GM18498 (cell line): ENCODE data around the gene IGSF9.
"Not testable (repeated sequence)": the region's sequence is repeated elsewhere in the genome, so short reads cannot be mapped to it uniquely, and the experiment has no call there.

Experiments used
- ATAC-seq: cut with Tn5 transposase; IDR thresholded peaks from one replicate; pipeline ENCODE4 v1.9.1; 2021; ENCODE audit warnings: mild to moderate bottlenecking, moderate library complexity; ENCODE audit not compliant: unreplicated experiment

Gene IGSF9

DNA sequence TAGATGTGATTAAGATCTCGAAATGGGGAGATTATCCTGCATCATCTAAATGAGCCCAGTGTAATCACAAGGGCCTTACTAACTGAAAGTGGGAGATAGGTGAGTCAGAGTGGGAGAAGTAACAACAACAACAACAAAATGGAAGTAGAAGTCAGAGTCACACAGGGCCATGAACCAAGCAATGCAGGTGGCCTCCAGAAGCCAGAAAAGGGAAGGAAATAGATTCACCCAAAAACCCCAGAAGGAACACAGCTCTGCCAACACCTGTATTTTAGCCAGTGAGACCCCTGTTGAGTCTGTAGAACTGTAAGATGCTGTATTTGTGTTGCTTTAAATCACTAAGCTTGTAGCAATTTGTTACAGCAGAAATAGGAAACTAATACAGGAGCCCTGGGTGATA lies 24.2 kb downstream of the IGSF9 start:
- peak; percentile 22 for ATAC-seq

DNA sequence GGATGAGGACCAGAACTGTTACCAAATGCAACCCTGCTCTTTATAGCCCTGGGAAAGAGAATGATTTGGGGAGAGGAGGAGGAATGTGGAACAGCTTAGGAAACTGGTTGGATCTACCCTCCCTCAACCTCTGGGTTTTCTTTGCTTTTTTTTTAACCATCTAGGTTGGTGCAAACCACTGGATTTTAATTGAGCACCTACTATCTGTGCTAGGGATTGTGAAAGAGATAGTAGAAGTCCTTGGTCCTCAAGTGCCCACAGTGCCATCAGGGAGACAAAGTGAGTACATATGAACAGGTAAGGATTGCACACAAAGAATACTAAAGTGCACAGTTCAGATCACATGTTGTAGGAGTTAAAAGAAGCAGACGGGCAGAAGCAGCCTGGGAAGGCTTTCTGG lies 24.8 kb downstream of the IGSF9 start:
- ATAC-seq = no peak

DNA sequence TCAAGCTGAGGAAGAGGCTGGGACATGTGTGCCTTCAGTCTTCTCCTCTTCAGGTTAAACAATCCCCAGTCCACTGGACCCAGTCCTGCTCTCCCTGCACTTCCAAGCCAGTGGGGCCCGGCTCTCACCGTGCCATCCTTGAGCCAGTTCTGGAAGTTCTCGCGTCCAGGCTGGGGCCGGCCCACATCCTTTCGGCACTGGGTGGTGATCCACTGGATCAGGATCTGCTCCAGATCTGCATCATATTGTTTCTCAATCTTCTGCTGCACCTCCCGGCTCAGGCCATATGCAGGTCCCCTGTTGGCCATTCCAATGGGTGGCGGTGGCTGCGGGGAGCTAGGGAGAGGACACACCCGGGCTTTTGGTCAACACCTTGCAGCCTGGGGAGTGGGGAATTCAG lies 25.2 kb downstream of the IGSF9 start:
- ATAC-seq = no peak

DNA sequence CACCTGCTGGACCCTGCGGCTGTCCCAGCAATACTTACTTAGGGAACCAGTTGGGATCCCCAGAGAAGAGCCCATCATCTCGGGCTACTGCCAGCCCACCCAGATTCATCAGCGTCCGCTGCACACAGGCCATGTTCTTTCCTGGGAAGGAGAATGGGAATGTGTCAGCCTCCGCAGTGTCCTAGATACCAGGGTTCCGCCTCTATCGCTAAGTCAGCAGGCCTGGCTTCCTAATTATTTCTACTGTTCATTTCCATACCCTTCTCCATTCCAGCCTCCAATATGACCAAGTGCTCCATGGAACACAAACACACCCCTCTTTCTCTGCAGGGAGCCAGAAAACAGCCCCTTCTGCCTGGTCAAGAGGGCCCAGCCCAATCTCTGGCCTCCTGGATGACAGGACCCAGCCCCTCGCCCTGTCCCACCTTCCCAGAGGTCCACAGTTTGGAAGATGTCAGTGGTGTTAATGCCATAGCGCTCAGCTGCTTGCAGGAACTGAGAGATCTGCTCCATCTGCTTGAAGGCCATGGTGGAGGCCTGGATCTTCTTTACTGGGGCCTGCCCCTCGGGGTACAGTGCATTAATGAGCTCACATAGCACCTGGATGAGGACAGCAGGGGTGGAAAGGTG lies 26.1 kb downstream of the IGSF9 start:
- no peak for ATAC-seq

DNA sequence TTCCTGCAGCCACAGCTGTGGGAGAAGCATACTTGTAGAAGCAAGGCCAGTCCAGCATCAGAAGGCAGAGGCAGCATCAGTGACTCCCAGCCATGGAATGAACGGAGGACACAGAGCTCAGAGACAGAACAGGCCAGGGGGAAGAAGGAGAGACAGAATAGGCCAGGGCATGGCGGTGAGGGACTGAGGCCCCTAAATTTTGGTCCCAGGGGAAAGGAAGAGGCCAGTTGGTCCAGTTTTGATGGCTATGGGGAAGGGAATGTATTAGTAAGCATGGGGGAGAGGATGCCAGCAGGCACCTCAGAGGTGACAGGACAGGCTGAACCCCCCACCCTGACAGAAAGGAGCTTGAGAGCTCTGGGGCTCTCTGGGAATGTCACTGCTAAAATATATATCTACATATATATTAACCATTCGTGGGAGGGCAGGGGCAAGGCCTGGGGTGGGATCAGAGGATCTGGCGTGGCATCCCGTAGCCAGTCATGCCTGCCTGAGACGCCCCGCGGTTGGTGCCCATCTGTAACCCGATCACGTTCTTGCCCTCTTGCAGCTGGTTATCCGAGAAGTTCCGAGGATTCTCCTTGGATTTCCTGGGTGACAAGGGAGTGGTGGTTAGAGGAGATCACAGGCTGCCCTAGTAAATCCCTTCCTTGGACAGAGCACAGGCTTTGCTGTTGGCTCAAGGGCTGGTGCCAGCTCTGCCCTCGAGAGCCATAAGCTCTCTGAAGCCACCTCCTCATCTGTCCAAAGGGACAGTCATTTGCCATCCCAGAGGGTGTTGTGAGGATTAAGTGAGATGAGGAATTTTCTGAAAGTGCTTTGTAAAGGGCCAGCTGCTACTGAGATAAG lies 26.8 kb downstream of the IGSF9 start:
- ATAC-seq = no peak

DNA sequence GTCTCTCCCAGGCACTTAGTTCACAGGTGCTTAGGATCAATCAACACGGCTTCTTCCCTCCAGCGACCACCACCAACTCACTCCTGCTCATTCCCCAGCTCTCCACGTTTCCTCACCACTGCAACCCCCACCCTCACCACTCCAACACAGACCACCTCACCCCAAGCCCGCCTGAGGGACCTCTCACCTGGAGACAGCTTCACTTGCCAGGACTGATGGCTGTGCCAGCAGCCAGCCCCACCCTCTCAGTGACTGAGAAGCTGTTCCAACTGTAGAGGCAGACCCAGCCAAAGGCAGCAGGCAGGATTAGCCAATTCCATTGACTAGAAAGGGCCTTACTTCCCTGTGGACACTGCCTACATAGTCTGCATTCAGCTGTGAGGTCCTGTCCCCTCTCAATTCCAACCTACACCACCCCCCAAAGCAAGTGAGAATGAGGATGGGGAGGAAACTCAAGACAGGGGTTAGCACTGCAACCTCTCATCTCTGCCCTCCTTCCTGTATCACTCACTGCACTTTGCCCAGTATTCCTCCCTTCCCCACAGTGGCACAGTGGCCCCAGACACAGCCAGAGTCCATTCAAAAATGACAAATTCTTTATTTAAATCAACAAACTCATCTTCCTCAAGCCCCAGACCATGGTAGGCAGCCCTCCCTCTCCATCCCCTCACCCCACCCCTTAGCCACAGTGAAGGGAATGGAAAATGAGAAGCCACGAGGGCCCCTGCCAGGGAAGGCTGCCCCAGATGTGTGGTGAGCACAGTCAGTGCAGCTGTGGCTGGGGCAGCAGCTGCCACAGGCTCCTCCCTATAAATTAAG lies 27.7 kb downstream of the IGSF9 start:
- ATAC-seq = no peak

DNA sequence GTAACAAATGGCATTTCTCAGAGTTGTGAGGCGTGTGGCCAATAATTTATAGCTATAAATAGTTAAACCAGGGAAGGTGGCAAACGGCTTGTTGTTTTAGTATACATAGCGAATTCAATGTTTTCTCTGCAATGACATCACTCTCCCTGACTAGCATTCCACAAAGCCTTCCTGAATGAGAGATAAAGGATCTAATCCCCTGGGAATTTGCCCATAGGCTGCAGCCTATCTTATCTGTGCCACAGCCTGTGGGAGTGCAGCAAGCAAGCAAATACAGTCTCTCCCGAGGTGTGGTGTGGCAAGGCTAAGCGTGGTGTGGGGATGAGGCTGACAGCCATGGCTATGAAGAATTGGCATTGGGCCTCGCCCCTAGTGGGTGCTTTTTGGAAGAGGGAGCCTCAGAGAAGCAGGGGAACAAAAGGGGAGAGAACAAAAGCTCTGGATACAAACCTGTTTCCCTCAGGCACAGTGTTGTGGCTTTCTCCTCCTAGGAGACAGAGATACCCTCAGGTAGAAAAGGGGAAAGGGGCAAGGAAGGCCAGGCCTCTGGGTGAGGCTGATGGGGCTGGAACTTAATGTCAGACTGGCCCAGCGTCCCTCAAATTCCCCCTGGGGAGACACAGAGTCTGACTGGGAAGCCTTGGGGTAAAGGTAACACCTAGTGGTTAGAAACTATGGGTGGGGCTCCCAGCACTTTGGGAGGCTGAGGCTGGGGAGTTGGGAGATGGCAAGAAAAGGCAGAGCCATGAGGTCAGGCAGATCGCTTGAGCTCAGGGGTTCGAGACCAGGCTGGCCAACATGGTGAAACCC lies 29.0 kb downstream of the IGSF9 start:
- no peak for ATAC-seq

DNA sequence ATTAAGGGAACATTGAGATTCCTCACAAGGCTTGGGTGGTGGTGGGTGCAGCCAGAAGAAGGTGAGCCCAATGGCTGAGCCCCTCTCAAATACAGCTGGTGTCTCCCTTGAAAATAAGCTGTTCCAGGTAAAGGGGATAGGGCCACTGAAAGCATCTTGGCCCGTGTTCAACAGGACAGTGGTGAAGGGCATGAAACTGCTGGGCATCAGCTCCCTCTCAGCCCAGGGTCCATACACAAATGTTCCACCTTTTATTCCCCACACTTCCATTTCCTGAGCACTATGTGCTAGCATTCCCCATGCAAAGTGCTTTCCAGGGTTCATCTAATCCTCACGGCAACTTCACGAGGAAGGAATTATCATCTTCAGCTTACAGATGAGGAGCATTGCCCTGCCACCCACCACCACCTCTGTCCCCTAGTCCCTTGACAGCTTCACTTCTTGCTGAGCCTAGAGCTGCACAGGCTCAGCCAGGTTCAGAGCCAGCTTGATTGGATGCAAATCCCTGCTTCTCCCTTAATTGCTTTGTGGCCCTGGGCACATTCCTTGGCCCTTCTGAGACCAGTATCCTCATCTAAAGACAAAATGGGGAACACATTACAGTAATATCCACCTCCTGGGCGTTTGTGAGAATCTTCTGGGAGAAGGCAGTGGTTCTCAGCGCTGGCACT lies 29.7 kb downstream of the IGSF9 start:
- no peak for ATAC-seq

DNA sequence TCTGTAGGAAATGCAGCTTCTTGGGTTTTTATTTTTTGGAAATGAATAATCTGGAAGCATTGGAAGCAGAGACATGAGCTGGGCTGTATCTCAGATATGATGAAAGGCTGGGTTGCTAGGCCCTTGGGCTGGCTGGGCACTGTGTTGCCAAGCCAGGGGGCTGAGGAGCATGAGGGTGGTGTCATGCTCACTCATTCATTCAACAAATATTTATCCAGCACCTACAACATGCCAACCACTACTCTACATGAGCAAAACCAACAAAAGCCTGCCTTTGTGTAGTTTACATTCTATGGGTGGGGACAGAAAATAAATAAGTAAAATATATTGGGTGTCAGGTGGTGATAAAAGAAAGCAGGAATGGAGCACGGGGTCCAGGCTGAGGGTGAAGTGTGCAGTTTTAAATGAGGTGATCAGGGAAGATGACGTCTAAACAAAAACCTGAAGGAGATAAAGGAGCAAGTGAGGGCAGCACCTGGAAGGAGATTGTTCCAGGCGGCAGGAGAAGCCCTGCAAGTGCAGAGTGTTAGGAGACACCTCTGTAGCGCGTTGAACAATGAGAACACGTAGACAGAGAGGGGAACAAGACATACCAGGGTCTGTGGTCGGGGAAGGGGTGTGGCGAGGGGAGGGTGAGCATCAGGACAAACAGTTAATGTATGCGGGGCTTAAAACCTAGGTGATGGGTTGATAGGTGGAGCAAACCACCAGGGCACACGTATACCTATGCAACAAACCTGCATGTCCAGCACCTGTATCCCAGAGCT lies 31.0 kb downstream of the IGSF9 start:
- no peak for ATAC-seq

DNA sequence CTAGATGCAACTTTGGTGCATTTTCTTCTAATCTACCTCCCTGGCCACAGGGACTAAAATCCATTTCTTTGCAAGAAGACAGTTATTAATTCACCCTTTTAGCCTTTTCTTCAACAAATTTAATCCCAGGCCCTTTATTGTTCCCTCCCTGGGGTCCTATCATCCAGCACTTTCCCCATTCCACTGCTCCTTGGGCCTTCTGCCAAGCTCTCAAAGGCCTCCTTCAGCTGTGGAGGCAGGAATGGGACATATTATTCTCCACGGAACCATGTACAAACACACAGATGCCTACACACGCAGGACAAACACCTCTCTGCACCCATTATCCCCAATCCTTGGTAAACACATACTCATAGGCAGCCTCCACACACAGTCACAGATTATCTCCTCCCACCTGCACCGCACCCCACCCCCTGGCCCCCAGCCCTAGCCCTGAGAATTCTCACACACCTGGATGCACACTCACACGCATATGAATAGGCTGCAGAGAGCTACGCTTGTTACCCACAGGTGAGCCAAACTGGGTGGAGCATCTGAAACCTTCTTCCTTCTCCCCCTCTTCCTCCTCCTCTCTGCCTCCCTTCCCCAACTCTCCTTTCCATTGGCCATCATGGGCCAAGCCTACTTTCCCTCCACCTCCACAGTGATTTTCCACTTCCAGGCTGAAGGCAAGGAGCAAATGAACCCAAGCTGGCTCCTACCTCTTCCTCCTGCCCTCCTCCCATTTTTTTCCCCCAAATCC lies 31.8 kb downstream of the IGSF9 start:
- ATAC-seq = no peak

DNA sequence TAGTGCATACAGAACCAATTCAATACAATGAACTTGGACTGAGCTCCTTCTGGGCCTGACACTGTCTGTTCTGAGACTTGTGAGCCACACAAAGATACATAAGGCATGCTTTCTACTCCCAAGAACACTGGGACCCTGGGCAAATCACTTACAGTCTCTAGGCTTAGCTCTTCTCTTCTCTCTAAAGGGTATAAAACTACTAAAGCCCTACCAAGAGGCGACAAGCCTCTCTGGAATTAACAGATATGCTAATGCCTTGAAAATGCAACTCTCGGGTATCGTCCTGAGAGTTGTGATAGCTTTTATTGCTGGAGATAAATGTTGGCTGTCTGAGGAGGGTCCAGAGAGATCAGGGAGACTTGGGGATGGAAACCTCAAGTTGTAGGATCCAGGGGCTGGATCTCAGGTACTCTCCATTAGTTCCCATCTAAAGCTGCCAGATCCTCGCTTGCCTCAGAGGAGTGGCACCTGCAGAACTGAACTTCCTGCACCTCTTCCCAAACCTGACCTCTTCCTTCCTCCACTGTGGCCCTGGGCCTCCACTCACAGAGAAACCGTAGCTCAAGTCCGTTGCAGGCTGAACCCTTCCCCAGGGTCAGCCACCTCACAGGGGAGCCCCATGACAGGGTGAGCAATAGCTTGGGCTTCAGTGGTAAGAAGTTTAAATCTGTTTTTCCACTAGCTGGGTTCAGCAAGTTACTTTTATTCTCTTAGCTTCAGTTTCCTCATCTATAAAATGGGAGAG lies 33.9 kb downstream of the IGSF9 start:
- ATAC-seq = no peak

DNA sequence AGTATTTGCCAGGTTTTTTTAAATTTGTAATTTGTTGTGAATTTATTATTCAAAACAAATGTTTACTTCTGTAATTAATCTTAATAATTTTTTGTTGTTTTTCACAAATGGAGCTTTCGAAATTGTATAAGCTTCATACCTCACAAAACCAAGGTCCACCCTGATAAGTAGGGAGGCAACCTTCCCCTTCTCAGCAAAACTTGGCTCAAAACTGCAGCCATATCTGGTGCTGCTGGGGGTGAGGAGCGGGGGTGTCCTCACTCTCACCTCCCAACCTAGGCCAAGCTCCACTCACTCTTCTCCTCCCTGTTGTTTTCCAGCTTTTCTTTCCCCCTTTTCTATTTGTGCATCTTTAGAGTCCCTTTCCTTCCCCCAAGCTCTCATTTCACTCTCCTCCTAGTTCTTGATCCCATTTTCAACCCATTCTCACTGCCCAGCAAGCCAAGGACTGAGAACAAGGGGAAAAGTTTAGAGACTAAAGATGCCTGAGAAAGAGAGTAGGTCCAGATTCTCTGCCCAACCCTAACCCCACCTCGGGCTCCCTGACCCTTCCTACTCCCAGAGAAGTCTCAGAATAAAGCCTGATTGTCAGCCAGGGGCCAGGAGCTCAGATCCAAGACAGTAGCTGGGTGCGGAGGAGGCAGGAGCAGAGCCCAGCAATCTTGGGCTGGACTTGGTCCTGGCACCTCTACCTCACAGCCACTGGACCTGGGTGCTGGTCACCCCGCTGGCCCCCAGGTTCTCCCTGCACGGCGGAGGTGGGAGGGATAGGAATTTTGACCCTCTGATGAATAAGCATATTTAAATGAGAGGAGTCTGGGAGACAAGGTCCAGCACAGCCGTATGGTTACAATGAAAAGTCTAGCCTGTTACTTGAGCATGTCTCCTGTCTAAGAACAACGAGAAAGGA lies 37.1 kb downstream of the IGSF9 start:
- no peak for ATAC-seq

DNA sequence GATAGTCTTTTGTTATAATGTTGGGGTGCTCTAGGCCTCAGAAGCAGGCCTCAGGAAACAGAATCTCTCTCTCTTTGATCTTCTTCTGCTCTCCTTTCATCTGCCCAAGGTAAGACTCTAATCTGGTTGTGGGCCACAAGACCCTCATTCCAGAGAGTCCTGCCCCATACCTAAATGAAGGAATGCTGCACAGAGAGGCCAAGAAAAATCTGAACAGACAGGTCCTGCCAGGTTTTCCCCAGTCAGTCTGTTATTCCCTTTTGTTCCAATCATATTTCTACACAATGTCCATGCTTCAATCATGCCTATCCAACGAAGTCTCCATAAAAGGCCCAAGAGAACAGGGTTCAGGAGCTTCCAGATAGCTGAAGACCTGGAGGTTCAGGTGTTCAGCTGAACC lies 38.5 kb downstream of the IGSF9 start:
- no peak for ATAC-seq

DNA sequence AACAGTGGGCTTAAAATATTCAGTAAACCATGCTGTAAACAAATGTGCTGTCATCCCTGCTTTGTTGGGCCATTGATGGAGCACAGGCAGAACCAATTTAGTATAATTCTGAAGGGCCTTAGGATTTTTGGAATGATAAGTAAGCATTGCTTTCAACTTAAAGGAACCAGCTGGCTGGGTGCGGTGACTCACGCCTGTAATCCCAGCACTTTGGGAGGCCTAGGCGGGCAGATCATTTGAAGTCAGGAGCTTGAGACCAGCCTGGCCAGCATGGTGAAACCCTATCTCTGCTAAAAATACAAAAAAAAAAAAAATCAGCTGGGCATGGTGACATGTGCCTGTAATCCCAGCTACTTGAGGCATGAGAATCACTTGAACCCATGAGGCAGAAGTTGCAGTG lies 41.4 kb downstream of the IGSF9 start:
- ATAC-seq = not testable (repeated sequence)

DNA sequence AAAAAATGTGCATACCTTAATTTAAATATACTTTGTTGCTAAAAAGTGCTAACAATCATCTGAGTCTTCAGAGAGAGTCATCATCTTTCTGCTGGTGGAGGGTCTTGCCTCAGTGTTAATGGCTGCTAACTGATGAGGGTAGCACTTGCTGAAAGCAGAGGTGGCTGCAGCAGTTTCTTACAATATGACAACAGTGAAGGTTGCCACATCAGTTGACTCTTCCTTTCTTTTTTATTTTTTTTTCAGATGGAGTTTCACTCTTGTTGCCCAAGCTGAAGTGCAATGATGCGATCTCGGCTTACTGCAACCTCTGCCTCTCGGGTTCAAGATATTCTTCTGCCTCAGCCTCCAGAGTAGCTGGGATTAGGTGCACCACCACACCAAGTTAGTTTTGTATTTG lies 42.9 kb downstream of the IGSF9 start:
- ATAC-seq = no peak

DNA sequence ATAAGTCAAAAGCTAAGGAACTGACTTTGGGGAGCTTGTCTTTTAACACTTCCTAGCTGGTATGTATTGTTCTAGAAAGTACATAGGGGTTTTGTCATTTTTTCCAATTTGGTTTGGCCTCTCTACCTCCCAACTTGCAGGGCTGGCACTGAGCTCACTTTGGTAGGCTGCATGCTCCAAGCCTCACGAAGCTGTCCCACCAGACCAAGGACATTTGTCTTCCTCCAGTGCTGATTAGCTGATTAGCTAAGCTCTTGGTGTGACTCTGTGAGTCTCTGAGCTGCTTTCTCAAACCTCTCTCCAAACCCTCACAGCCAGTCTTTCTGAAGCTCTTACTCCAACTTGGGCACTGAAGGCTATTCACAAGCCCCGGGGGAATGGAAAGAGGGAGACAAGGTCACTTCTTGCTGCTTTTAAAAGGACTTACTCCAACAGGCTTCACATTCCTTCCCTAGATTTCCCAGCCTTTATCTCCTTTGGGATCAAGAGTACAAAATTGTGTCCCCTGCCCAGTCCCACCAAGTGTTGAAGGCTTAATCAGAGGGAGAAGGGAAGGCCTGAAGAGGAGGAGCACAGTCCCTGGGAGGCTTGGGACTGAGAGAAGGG lies 44.6 kb downstream of the IGSF9 start:
- ATAC-seq = no peak
